ENCODE data around the gene CAMK1D. TPM values are rescaled to one million over a fixed set of nuclear protein-coding genes. Genes with fewer than 3 reads are reported as not detected.

Gene CAMK1D
- total RNA-seq, 2 experiments from 2014 or later: 28.8 to 35.3 TPM

- H3K9me3 ChIP-seq (ENCODE audit: control insufficient read depth in 1 of 2, insufficient read depth in 1 of 2, low read length in 2 of 2): no peaks in the 10 kb centered on the region
- POLR2A ChIA-PET: no interaction called here
- Mint-ChIP-seq H3K4me3 (no peak overlapping the region), H3K27me3 (no peaks in the 10 kb centered on the region), H3K4me1 (ENCODE audit: low read depth) (peaks cover 72% of the 10 kb centered on the region), H3K36me3 (ENCODE audit: low read depth) (no peaks in the 10 kb centered on the region), H3K27ac (peak overlapping the region; percentile 37), H3K9me3 (no peaks in the 10 kb centered on the region)
- DNase-seq (no peak), ATAC-seq (ENCODE audit: poor library complexity) (no peak)
- no peaks in the 10 kb centered on the region for H3K27me3 ChIP-seq (ENCODE audit: control insufficient read depth in 1 of 2, insufficient read depth in 2 of 2, low read length in 2 of 2)
- CTCF ChIA-PET: interaction anchor here (0.6 kb wide), 1 partner anchor 38 kb away, joined by 3 read pairs; no protein-coding TSS in a partner anchor
- TF ChIP-seq CTCF (IDR thresholded peaks at IDR 0.05): no peak
- intact Hi-C loops (cut with DNase I, micrococcal nuclease): no loop called here
- no peaks in the 10 kb centered on the region for H3K36me3 ChIP-seq (ENCODE audit: insufficient read depth, low read length)
- H3K27ac ChIP-seq (ENCODE audit: low read depth in 1 of 2, low read length in 2 of 2): no peak overlapping the region
- no peak overlapping the region for H3K4me3 ChIP-seq (ENCODE audit: low read length)
- peaks cover 18% of the 10 kb centered on the region for H3K4me1 ChIP-seq (ENCODE audit: insufficient read depth, low read length)
Measured at GRCh38 chr10:12500381-12501303, 151.3 kb downstream of the CAMK1D start.

- ChIA-PET CTCF (no interaction called here), POLR2A (no interaction called here)
- no peaks in the 10 kb centered on the region for H3K9me3 ChIP-seq (ENCODE audit: control insufficient read depth in 1 of 2, insufficient read depth in 1 of 2, low read length in 2 of 2)
- peak overlapping the region; percentile 37 for H3K27ac Mint-ChIP-seq
- no peak for ATAC-seq (ENCODE audit: poor library complexity)
- no peak overlapping the region for H3K27ac ChIP-seq (ENCODE audit: low read depth in 1 of 2, low read length in 2 of 2)
- no peaks in the 10 kb centered on the region for H3K36me3 Mint-ChIP-seq (ENCODE audit: low read depth)
- H3K4me3 ChIP-seq (ENCODE audit: low read length): no peak overlapping the region
- no peaks in the 10 kb centered on the region for H3K9me3 Mint-ChIP-seq
- H3K4me1 Mint-ChIP-seq (ENCODE audit: low read depth): peaks cover 72% of the 10 kb centered on the region
- no peak for TF ChIP-seq CTCF (IDR thresholded peaks at IDR 0.05)
- H3K27me3 ChIP-seq (ENCODE audit: control insufficient read depth in 1 of 2, insufficient read depth in 2 of 2, low read length in 2 of 2): no peaks in the 10 kb centered on the region
- no peak overlapping the region for H3K4me3 Mint-ChIP-seq
- no peaks in the 10 kb centered on the region for H3K36me3 ChIP-seq (ENCODE audit: insufficient read depth, low read length)
- no peak for DNase-seq
- H3K4me1 ChIP-seq (ENCODE audit: insufficient read depth, low read length): peaks cover 18% of the 10 kb centered on the region
- intact Hi-C loops (cut with DNase I, micrococcal nuclease): no loop called here
- no peaks in the 10 kb centered on the region for H3K27me3 Mint-ChIP-seq
Measured at GRCh38 chr10:12501324-12501723, 152.0 kb downstream of the CAMK1D start.

DNA sequence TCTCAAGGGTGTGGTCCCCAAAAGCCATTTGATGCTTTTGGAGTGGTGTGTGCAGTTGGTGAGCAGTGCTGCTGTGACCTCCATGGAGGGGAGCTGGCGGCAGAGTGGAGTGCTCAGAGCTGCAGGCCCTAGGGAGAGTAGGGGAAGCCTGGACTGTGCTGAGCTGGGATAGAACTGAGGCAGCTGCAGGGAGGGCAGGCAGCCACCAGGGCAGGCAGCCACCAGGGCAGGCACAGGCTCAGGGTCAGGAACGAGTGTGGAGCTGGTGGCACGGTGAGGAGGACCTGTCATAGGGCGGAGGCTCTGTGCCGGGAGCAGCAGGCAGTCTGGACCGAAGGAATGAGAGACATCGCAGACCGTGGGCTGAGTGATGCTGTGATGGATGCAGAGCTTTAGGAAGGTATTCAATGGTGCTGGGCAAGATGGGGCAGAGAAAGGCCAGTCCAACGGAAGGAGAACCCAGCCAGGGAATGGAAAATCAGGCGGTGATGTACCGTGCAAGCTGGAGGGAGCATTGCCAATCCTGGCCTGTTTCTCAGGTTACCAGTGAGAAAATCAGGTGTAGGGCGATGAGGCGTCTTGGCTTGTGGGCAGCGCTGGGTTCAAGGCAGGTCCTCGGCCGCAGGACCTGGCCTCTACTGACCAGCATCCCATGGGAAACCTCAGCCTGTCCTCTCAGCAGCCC lies 152.6 kb downstream of the CAMK1D start:
- Histone ChIP-seq H3K4me1 (ENCODE audit: insufficient read depth, low read length) (peaks cover 18% of the 10 kb centered on the region), H3K9me3 (ENCODE audit: control insufficient read depth in 1 of 2, insufficient read depth in 1 of 2, low read length in 2 of 2) (no peaks in the 10 kb centered on the region), H3K27me3 (ENCODE audit: control insufficient read depth in 1 of 2, insufficient read depth in 2 of 2, low read length in 2 of 2) (no peaks in the 10 kb centered on the region), H3K4me3 (ENCODE audit: low read length) (no peak overlapping the region), H3K36me3 (ENCODE audit: insufficient read depth, low read length) (no peaks in the 10 kb centered on the region), H3K27ac (ENCODE audit: low read depth in 1 of 2, low read length in 2 of 2) (no peak overlapping the region)
- no peaks in the 10 kb centered on the region for H3K36me3 Mint-ChIP-seq (ENCODE audit: low read depth)
- CTCF ChIA-PET: no interaction called here
- no peaks in the 10 kb centered on the region for H3K9me3 Mint-ChIP-seq
- ATAC-seq (ENCODE audit: poor library complexity) (no peak), DNase-seq (no peak)
- no peak overlapping the region for H3K27ac Mint-ChIP-seq
- no peak overlapping the region for H3K4me3 Mint-ChIP-seq
- H3K27me3 Mint-ChIP-seq: no peaks in the 10 kb centered on the region
- POLR2A ChIA-PET: no interaction called here
- no peak for TF ChIP-seq CTCF (IDR thresholded peaks at IDR 0.05)
- peaks cover 75% of the 10 kb centered on the region for H3K4me1 Mint-ChIP-seq (ENCODE audit: low read depth)
- intact Hi-C loops (cut with DNase I, micrococcal nuclease): no loop called here

Measured in CD4-positive, alpha-beta T cell (primary cell).